Breast epithelium (tissue), 4 donors: ENCODE results near the gene VAMP2. TPM values are rescaled to one million over a fixed set of nuclear protein-coding genes. Genes with fewer than 3 reads are reported as not detected.
A peak's percentile ranks its signal among the peaks of the same experiment; 100 is the strongest.

Experiments
- DNase-seq, 2 donors: peaks; one replicate each; pipeline ENCODE4 v3.0.0-alpha.2; 2019; ENCODE audit warnings: low spot score in 2 of 2
- H3K27ac ChIP-seq, 2 donors: fragments of 200-600 bp; sonication (generic) in 1 of 2; one replicate each; pipeline ENCODE4 v1.5.1; 2016 to 2019; ENCODE audit warnings: mild to moderate bottlenecking in 1 of 2
- H3K27me3 ChIP-seq, 2 donors: fragments of 200-600 bp; sonication (generic) in 1 of 2; one replicate each; pipeline versions ENCODE4 v1.5.1 to v1.6.0; 2017 to 2019; ENCODE audit warnings: control low read depth in 1 of 2, mild to moderate bottlenecking in 1 of 2
- H3K36me3 ChIP-seq: fragments of 200-600 bp; one replicate; pipeline ENCODE4 v1.5.1; 2019
- H3K4me1 ChIP-seq, 2 donors: fragments of 200-600 bp; sonication (generic); one replicate each; pipeline ENCODE4 v1.5.1; 2016 to 2019; ENCODE audit warnings: control low read depth in 1 of 2
- H3K4me3 ChIP-seq, 3 donors: fragments of 200-600 bp; sonication (generic); 1 replicate in 2 of 3; 2 replicates in 1 of 3; pipeline ENCODE4 v1.5.1; 2016 to 2019; ENCODE audit warnings: mild to moderate bottlenecking in 3 of 3, moderate library complexity in 2 of 3
- H3K9me3 ChIP-seq, 2 donors: fragments of 200-600 bp; sonication (generic) in 1 of 2; one replicate each; pipeline ENCODE4 v1.5.1; 2016 to 2019; ENCODE audit warnings: control low read depth in 1 of 2
- CTCF ChIP-seq, 3 donors: fragments of 450-650 bp; IDR thresholded peaks; one replicate each; pipeline ENCODE4 v1.5.1; 2016 to 2017; ENCODE audit warnings: antibody characterized with exemption in 3 of 3, mild to moderate bottlenecking in 3 of 3, moderate library complexity in 3 of 3
- POLR2A ChIP-seq: fragments of 450-650 bp; IDR thresholded peaks from one replicate; pipeline ENCODE4 v1.6.1; 2016; ENCODE audit warnings: antibody characterized with exemption, mild to moderate bottlenecking, moderate library complexity
- POLR2AphosphoS5 ChIP-seq, 3 donors: sonication (generic); formaldehyde crosslinking; IDR thresholded peaks; one replicate each; pipeline ENCODE4 v1.6.1; 2017; ENCODE audit warnings: antibody characterized with exemption in 3 of 3
- intact Hi-C: fragments of 100-400 bp; cut with DNase I; formaldehyde crosslinking; loops from one replicate; pipeline ENCODE4 v1.15.1; 2023; ENCODE audit warnings: low total_unique reads
- total RNA-seq, 3 donors: library from RNA; depleted of rRNA; stranded (reverse); fragments of >200 nt; gene quantifications; one replicate each; pipeline ENCODE4 v1.1.0, GENCODE V29; 2016

The VAMP2 gene
- total RNA-seq, 3 donors from 2014 or later, result 21.8 to 30.2 (median 28.1) TPM

GRCh38 chr17:8120520-8121406 lies 42.0 kb downstream of the VAMP2 start:
- peaks cover 19 to 40% of the 10 kb centered on the region in 2 donors for H3K4me1 ChIP-seq
- H3K4me3 ChIP-seq, result peak overlapping the region; percentile 45 to 83 (median 66)
- DNase-seq, result peak in 1 of 2 donors; percentile 69
- intact Hi-C loops, result no loop called here
- peak overlapping the region; percentile 58 to 80 for H3K27ac ChIP-seq
- no peaks in the 10 kb centered on the region for H3K9me3 ChIP-seq
- H3K27me3 ChIP-seq, result no peaks in the 10 kb centered on the region
- no peaks in the 10 kb centered on the region for H3K36me3 ChIP-seq
- TF ChIP-seq CTCF (IDR thresholded peaks at IDR 0.05) (peak; percentile 9 to 48 (median 26)), POLR2AphosphoS5 (IDR thresholded peaks at IDR 0.05) (peak in 1 of 3 donors; percentile 44), POLR2A (no peak)

- Histone ChIP-seq H3K9me3 (no peaks in the 10 kb centered on the region), H3K4me3 (peak overlapping the region; percentile 45 to 83 (median 66)), H3K4me1 (peaks cover 12 to 32% of the 10 kb centered on the region in 2 donors), H3K27ac (peak overlapping the region; percentile 92 to 94), H3K27me3 (peaks cover 0 to under 1% of the 10 kb centered on the region in 2 donors), H3K36me3 (no peaks in the 10 kb centered on the region)
- peak; percentile 76 to 77 for DNase-seq
- intact Hi-C loops, result no loop called here
- TF ChIP-seq POLR2AphosphoS5 (IDR thresholded peaks at IDR 0.05) (peak; percentile 56 to 75 (median 70)), CTCF (IDR thresholded peaks at IDR 0.05) (peak in 1 of 3 donors; percentile 46), POLR2A (no peak)
Measured at GRCh38 chr17:8119581-8120519, 42.9 kb downstream of the VAMP2 start.

GRCh38 chr17:8118769-8119580 lies 43.8 kb downstream of the VAMP2 start:
- Histone ChIP-seq H3K9me3 (no peaks in the 10 kb centered on the region), H3K27ac (peak overlapping the region; percentile 92 to 94), H3K4me3 (peak overlapping the region; percentile 43 to 71 (median 66)), H3K27me3 (peaks cover 0 to 6% of the 10 kb centered on the region in 2 donors), H3K4me1 (peaks cover 10 to 24% of the 10 kb centered on the region in 2 donors), H3K36me3 (no peaks in the 10 kb centered on the region)
- peak; percentile 90 to 91 for DNase-seq
- intact Hi-C loops, result no loop called here
- TF ChIP-seq POLR2AphosphoS5 (IDR thresholded peaks at IDR 0.05), result peak in 1 of 3 donors; percentile 34
- no peak for TF ChIP-seq POLR2A
- peak; percentile 70 to 91 (median 88) for TF ChIP-seq CTCF (IDR thresholded peaks at IDR 0.05)

GRCh38 chr17:8117980-8118768 lies 44.6 kb downstream of the VAMP2 start, which contains the start of gene ALOXE3:
Gene ALOXE3 (minus strand): TSS chr17:8118514. CDS start chr17:8117990, 524 bp downstream.
- intact Hi-C loops, result no loop called here
- Histone ChIP-seq H3K4me1 (peaks cover 7 to 18% of the 10 kb centered on the region in 2 donors), H3K4me3 (peak within 1 kb of the TSS; percentile 43 to 71 (median 66)), H3K27ac (peak within 1 kb of the TSS; percentile 92 to 94), H3K36me3 (no peaks in the 10 kb centered on the region), H3K9me3 (no peaks in the 10 kb centered on the region), H3K27me3 (peaks cover 0 to 6% of the 10 kb centered on the region in 2 donors)
- TF ChIP-seq POLR2AphosphoS5 (IDR thresholded peaks at IDR 0.05) (peak in 2 of 3 donors; percentile 8 to 30), POLR2A (no peak), CTCF (IDR thresholded peaks at IDR 0.05) (no peak)
- DNase-seq, result peak in 1 of 2 donors; percentile 73
